ENCODE measurements around the gene FYCO1. TPM values are rescaled to one million over a fixed set of nuclear protein-coding genes. Genes with fewer than 3 reads are reported as not detected.

Gene FYCO1
- total and polyA plus RNA-seq, 5 experiments from 2014 or later = 1.7 to 28.4 (median 6.0) TPM

DNA sequence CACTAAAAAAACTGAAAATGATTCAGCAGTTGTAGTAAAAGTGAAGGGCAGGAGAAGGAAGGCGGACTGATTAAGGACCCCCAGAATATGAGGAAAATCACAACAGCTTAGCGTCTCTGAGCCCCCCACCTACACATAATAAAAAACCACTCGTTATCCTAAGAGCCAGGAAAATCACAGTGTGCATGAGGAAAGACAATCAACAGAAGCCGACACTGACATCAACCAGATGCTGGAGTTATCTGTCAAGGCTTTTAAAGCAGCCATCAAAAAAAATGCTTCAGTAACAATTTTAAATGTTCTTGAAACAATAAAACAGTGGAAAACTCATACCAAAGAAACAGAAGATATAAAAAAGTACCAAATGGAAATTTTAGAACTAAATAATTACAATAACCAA lies 62.0 kb downstream of the FYCO1 start:
- POLR2A ChIA-PET = no interaction called here
- Mint-ChIP-seq H3K36me3 (peaks cover 18 to 97% (median 48%) of the 10 kb centered on the region in 3 donors), H3K27me3 (no peaks in the 10 kb centered on the region)

DNA sequence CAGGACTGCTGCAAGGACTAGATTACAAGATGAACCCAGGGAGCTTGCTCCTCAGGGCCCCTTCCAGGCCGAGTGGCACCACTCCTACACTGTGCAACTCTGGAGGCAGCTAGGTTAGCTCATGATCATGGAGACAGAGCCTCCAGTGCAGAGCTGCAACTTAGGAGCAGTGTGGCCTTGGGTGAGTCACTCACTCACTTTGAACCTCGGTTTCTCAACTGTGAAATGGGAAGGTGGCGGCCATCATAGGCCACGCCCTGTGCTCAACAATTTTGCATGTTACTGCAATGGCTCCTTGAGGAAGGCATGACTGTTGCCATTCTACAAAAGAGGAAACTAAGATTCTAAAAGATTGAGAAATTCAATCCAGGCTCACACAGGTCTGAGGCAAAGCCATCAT lies 63.5 kb downstream of the FYCO1 start:
- Mint-ChIP-seq H3K36me3 (peaks cover 20 to 96% (median 57%) of the 10 kb centered on the region in 3 donors), H3K9me3 (no peaks in the 10 kb centered on the region), H3K4me1 (peaks cover 6 to 10% (median 8%) of the 10 kb centered on the region in 4 donors), H3K27me3 (no peaks in the 10 kb centered on the region), H3K27ac (no peak overlapping the region), H3K4me3 (no peak overlapping the region)
- POLR2A ChIA-PET = no interaction called here
- DNase-seq (no peak), ATAC-seq (no peak)

More for the DNA sequence above, 62.0 kb downstream of the FYCO1 start:
- H3K4me1 Mint-ChIP-seq = peaks cover 4 to 11% (median 9%) of the 10 kb centered on the region in 4 donors
- H3K4me3 Mint-ChIP-seq = no peak overlapping the region
- no peaks in the 10 kb centered on the region for H3K9me3 Mint-ChIP-seq
- no peak for DNase-seq
- H3K27ac Mint-ChIP-seq = no peak overlapping the region
- ATAC-seq = no peak

DNA sequence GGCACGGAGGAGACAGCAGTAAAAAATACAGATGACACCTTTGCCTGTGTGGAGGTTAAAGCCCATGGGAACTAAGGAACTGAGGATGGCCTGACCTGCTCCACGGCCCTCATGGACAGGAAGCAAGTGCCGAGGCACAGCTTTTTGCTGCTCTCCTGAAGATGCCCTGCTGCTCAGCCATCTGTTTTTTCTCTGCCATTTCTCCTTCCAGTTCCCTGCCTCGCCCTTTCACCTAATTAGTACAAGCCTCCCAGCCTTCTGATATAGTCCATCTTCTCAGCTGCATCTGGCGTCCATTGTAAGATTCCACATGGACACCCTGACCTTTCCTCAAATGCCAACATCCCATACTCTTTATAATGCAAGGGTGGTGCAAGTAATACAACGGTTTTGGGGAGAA lies 64.1 kb downstream of the FYCO1 start:
- Mint-ChIP-seq H3K4me3 (no peak overlapping the region), H3K9me3 (no peaks in the 10 kb centered on the region), H3K27me3 (no peaks in the 10 kb centered on the region), H3K4me1 (peaks cover 6 to 10% (median 8%) of the 10 kb centered on the region in 4 donors), H3K27ac (peak overlapping the region in 1 of 10 donors; percentile 48), H3K36me3 (peaks cover 22 to 99% (median 61%) of the 10 kb centered on the region in 3 donors)
- no peak for DNase-seq
- no peak for ATAC-seq
- POLR2A ChIA-PET = no interaction called here

DNA sequence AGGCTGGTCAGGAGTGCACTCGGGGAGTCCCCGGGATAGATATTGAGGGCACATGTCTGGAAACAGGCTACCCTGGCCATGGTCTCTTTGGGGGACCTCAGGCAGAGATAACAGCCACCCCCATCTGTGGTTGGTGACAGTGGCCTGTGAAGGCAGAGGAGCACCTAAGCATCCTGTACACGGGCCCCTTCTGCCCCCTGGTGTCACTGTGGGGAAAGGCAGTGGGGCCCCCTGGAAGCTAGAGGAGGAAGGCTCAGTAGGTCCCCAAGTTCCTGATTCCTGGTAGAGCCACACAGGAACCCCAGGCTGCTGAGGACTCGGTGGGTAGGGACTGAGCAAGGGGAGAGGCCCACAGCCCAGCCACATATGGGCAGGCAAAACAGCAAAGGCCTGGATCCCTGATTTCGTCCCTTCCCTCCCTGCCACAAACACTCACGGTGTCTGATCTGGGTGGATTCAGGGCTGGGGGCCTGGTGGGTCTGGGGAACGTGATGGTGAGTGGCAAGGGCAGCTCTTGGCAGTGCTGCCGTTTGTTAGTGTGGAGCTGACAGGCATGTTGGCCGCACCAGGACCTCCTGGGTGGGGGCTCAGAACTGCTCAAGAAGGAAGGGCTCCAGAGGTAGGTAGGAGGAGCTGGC lies 66.5 kb downstream of the FYCO1 start:
- peak; percentile 82 to 83 for ATAC-seq
- Mint-ChIP-seq H3K9me3 (no peaks in the 10 kb centered on the region), H3K27ac (peak overlapping the region in 2 of 10 donors; percentile 37 to 62), H3K4me3 (no peak overlapping the region), H3K4me1 (peaks cover 6 to 10% (median 8%) of the 10 kb centered on the region in 4 donors), H3K27me3 (no peaks in the 10 kb centered on the region), H3K36me3 (peaks cover 12 to 90% (median 47%) of the 10 kb centered on the region in 3 donors)
- DNase-seq = peak; percentile 45 to 74 (median 65)
- POLR2A ChIA-PET = no interaction called here

DNA sequence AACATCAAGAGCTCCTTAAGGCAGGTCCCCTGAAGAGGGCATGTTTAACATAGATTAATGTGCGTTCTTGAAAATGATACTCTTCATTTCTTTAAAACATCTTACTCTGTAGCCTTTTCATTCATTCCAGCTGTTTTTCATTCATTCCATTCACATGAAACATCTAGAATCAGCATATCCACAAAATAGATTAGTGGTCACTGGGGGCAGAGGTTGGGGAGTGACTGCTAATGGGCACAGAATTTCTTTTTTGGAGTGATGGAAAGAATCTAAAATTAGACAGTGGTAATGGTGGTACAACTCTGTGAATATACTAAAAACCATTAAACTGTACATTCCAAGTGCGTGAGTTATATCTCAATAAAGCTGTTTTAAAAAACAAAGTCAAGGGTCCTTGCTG lies 67.7 kb downstream of the FYCO1 start:
- H3K36me3 Mint-ChIP-seq = peaks cover 4 to 90% (median 43%) of the 10 kb centered on the region in 3 donors
- no peak overlapping the region for H3K4me3 Mint-ChIP-seq
- POLR2A ChIA-PET = no interaction called here
- no peaks in the 10 kb centered on the region for H3K27me3 Mint-ChIP-seq
- no peak for DNase-seq
- ATAC-seq = no peak
- no peaks in the 10 kb centered on the region for H3K9me3 Mint-ChIP-seq
- H3K27ac Mint-ChIP-seq = no peak overlapping the region
- H3K4me1 Mint-ChIP-seq = peaks cover 7 to 14% (median 12%) of the 10 kb centered on the region in 4 donors

DNA sequence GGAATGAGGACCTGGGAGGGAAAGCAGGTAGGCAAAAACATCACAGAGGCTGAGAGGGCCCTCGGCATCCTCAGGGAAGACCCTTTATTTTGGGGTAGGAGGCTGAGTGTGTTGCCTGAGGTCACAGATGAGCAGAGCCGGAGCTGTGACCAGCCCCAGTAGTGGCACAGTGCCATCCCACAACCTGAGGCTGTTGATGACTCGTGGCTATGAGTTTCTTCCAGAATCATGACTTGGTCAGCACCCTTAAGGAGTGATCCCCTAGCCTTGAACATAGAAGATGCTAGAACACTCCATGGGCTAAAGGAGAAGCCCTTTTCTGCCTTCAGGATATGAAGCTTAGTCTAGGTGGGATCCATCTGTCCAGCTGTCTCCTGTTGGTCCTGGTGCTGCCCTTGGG lies 71.9 kb downstream of the FYCO1 start:
- peaks cover 4 to 82% (median 30%) of the 10 kb centered on the region in 3 donors for H3K36me3 Mint-ChIP-seq
- peak overlapping the region in 3 of 10 donors; percentile 40 to 62 (median 56) for H3K27ac Mint-ChIP-seq
- ATAC-seq (no peak), DNase-seq (no peak)
- POLR2A ChIA-PET = no interaction called here
- no peaks in the 10 kb centered on the region for H3K9me3 Mint-ChIP-seq
- no peaks in the 10 kb centered on the region for H3K27me3 Mint-ChIP-seq
- peaks cover 11 to 32% (median 20%) of the 10 kb centered on the region in 4 donors for H3K4me1 Mint-ChIP-seq
- H3K4me3 Mint-ChIP-seq = no peak overlapping the region

DNA sequence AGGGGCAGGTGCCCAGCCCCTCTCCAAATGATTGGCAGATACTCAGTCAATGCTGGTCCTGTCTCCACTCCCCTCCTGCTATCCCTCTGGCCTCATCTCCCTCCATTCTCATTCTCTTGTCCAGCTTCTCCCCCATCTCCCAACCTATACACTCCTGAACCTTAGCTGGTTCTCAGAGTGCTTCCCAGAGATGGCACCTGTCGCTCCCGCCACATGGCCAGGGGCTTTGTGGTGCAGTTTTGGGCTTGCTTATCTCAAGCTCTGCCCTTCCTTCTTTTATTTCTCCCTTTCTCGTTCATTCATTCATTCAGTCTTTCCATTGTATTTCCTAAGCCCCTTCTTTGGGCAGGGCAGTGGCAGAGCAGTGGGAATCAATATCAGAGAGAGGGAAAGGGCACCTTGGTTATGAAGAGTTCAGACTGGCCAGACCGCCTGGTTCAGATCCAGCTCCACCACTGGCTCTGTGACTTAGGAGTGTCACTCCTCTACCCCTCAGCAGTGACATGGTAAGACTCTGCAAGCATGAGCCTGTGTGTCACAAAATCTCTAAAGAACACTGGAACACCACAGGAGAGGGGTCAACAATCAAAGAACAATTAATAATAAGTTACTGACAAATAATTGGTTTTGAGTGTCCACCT lies 72.6 kb downstream of the FYCO1 start:
- no peak overlapping the region for H3K4me3 Mint-ChIP-seq
- peaks cover 9 to 30% (median 18%) of the 10 kb centered on the region in 4 donors for H3K4me1 Mint-ChIP-seq
- peaks cover 4 to 82% (median 30%) of the 10 kb centered on the region in 3 donors for H3K36me3 Mint-ChIP-seq
- DNase-seq (no peak), ATAC-seq (no peak)
- peak overlapping the region in 3 of 10 donors; percentile 56 to 66 (median 62) for H3K27ac Mint-ChIP-seq
- POLR2A ChIA-PET = no interaction called here
- H3K27me3 Mint-ChIP-seq = no peaks in the 10 kb centered on the region
- no peaks in the 10 kb centered on the region for H3K9me3 Mint-ChIP-seq

DNA sequence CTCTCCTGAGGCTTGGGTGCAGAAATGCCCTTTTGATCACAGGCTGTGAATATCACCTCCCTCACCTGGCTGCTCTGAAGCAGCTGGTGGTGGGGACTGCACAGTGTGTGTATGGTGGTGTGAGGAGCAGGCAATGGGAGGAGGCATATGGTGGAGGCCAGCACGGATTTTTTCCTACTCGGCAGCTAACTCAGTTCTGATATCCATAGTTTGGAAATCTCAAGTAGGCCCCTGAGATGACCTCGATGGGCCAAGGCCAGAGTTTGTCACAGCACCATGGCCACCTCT lies 73.6 kb downstream of the FYCO1 start:
- no peak for DNase-seq
- POLR2A ChIA-PET = no interaction called here
- H3K9me3 Mint-ChIP-seq = no peaks in the 10 kb centered on the region
- H3K27me3 Mint-ChIP-seq = no peaks in the 10 kb centered on the region
- ATAC-seq = no peak
- H3K4me1 Mint-ChIP-seq = peaks cover 9 to 30% (median 25%) of the 10 kb centered on the region in 4 donors
- peak overlapping the region in 8 of 10 donors; percentile 10 to 95 (median 72) for H3K27ac Mint-ChIP-seq
- H3K36me3 Mint-ChIP-seq = peaks cover under 1 to 75% (median 20%) of the 10 kb centered on the region in 3 donors
- no peak overlapping the region for H3K4me3 Mint-ChIP-seq

DNA sequence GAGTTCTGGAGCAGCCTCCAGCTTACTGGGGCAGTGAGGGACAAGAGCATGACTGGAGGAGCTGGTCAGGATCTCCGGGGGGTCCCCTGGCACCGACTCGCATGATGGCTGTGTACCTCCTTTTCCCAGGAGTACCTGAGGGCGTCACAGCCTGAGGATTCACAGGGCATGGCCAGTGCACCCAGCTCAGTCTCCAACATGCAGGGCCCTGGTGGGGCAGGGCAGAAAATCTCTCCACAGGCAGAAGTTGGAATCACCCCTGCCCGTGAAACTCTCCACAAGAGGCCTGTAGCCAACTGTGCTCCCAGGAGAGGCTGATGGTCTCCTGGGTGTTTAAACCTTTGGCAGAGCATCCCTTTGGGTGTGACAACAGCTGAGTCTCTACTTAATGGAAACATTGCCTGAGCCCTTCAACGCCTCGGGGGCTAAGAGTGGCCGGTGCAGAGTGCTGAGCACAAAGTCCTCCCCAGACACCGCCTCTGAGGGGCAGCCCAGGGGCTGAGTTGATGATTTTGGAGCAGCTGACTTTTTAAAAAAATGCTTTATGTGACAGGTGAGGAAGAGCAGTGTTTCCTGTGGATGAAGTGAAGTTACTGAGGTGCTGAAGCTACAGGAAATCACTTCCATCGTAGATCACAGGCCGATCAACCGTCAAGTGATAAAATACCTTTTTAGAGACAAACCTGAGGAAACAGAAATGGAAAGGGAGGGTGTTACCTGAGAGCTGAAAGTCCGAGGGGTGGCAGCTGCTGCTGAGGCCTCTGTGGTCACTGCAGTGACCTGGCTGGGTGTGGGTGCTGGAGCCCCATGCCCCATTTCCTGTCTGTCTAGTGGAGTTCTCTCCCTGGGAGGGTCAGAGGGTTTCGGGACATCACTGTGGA lies 74.2 kb downstream of the FYCO1 start:
- DNase-seq = no peak
- ATAC-seq = peak in 1 of 2 donors; percentile 18
- POLR2A ChIA-PET = no interaction called here
- Mint-ChIP-seq H3K9me3 (no peaks in the 10 kb centered on the region), H3K36me3 (peaks cover 0 to 69% (median 18%) of the 10 kb centered on the region in 3 donors), H3K27ac (peak overlapping the region; percentile 46 to 95 (median 76)), H3K4me3 (peak overlapping the region in 2 of 10 donors; percentile 15 to 49), H3K4me1 (peaks cover 9 to 36% (median 28%) of the 10 kb centered on the region in 4 donors), H3K27me3 (no peaks in the 10 kb centered on the region)

DNA sequence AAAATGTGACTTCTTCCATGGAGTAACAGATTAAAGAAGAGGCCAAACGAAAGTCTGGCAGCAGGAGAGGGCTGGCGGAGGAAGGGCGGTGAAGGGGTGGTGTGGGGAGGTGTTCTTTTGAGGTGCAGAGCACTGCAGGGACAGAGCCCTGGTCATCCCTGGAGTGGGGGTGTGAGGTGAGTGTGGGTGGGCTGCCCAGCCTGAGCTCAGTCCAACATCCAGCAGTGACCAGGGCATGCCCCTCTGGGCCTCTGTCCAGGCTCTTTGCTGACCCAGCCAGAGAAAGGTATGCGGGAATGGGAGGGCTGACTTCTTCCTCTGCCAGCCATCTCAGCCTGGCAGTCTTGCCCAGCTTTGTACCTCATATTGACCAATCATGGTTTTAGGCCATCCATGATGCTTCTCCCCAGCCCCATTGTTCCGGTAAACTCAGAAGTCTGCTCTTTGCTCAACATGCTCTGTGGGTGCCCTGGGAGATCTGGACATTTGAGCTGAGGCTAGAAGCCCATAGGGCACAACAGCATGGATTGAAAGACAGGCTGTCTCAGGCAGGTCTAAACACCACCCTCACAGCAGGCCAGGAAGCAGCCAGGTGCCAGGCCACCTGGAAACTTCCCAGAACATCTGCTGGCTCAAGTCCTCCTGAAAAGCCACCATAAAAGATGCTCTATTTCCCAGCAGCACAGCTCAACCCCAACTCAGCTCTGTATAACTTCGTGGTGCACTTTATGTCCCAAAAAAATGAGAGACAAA lies 78.3 kb downstream of the FYCO1 start:
- DNase-seq (no peak), ATAC-seq (no peak)
- peak overlapping the region in 1 of 10 donors; percentile 48 for H3K4me3 Mint-ChIP-seq
- H3K36me3 Mint-ChIP-seq = peaks cover 0 to 36% (median 5%) of the 10 kb centered on the region in 3 donors
- POLR2A ChIA-PET = no interaction called here
- no peaks in the 10 kb centered on the region for H3K9me3 Mint-ChIP-seq
- H3K27ac Mint-ChIP-seq = peak overlapping the region in 3 of 10 donors; percentile 17 to 61 (median 20)
- peaks cover 0 to 4% (median 0%) of the 10 kb centered on the region in 5 donors for H3K27me3 Mint-ChIP-seq
- peaks cover 17 to 47% (median 44%) of the 10 kb centered on the region in 4 donors for H3K4me1 Mint-ChIP-seq

DNA sequence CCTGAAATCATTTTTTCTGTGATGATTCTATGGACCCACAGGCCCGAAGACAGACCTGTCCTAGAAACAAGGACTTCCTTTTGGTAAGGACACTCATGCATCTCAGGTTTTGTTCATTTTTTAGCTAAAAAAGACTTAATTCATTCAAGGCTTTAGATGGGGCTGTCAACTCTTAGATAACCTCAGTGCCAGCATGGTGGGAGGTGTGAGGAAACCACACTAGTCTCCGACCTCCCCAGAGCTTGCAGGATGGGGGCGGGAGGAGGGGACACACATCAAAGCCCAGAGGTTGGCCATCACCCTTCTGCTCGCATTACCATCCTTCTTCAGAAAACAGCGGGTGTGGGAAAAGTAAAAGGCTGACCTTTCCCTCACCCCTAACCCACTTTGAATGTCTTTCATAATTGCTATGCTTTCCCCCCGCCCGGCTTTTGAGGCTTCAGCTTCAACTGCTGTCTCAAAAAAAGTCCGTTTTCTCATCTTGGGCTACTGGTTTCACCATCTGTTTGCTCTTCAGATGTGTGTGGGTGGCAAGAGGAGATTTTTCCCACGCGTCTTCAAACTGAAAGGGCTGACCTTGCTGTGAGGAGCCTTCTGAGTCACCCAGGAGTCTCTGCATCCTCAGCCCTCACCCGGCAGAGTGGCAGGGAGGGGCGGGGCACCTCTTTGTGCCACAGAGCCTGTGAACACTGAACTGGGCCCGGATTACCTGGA lies 79.9 kb downstream of the FYCO1 start:
- Mint-ChIP-seq H3K27ac (peak overlapping the region; percentile 26 to 82 (median 62)), H3K4me3 (peak overlapping the region; percentile 76 to 90 (median 84)), H3K4me1 (peaks cover 12 to 52% (median 32%) of the 10 kb centered on the region in 4 donors), H3K36me3 (peaks cover 0 to 22% (median 4%) of the 10 kb centered on the region in 3 donors), H3K9me3 (no peaks in the 10 kb centered on the region), H3K27me3 (peaks cover 0 to 6% (median 0%) of the 10 kb centered on the region in 5 donors)
- POLR2A ChIA-PET = interaction anchor here (0.6 kb wide), 1 partner anchor 321 kb away, joined by 3 read pairs; the partner anchor contains the start of gene LIMD1
- ATAC-seq (peak; percentile 89 to 90), DNase-seq (peak; percentile 23 to 72 (median 46))
